ENCODE measurements around the gene MAU2. TPM values are rescaled to one million over a fixed set of nuclear protein-coding genes. Genes with fewer than 3 reads are reported as not detected.

MAU2 gene, protein sequence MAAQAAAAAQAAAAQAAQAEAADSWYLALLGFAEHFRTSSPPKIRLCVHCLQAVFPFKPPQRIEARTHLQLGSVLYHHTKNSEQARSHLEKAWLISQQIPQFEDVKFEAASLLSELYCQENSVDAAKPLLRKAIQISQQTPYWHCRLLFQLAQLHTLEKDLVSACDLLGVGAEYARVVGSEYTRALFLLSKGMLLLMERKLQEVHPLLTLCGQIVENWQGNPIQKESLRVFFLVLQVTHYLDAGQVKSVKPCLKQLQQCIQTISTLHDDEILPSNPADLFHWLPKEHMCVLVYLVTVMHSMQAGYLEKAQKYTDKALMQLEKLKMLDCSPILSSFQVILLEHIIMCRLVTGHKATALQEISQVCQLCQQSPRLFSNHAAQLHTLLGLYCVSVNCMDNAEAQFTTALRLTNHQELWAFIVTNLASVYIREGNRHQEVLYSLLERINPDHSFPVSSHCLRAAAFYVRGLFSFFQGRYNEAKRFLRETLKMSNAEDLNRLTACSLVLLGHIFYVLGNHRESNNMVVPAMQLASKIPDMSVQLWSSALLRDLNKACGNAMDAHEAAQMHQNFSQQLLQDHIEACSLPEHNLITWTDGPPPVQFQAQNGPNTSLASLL
- total RNA-seq = 100 to 1,000 TPM in 3 of 4 donors, 10 to 100 TPM in 1; 79.3 to 160 (median 130) TPM

DNA sequence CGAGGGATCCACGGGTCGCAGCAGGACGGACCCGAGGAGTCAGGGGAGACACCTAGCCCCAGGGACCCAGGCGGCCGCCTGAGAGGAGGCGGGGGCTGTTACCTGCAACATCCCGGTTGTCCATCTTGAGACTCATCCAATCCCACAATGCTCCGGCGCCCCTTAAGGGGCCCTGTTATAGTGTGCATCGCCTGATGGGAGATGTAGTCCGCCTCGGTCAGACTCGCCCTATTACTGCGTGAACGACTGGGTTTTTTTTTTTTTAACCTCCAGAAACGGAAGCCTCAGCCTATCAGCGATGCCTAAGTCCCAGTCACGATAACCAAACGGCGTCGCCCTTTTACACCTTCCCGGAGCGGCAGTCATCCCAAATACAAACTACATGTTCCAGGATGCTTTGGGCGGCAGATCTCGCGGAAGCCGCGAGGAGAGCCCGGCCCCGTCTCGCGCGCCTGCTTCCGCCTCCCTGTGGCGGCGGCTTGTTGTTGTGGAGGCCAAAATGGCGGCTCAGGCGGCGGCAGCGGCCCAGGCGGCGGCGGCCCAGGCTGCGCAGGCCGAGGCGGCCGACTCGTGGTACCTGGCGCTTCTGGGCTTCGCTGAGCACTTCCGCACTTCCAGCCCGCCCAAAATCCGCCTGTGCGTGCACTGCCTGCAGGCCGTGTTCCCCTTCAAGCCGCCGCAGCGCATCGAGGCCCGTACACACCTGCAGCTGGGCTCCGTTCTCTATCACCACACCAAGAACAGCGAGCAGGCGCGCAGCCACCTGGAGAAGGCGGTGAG, at the start of gene MAU2, which contains the start of gene SUGP1:
MAU2 (plus strand) TSS at position 469 of the 780 bp plus-strand sequence; CDS start at position 500, 31 bp downstream.
SUGP1 (minus strand) TSS at position 149 of the 780 bp plus-strand sequence; CDS start at position 136, 13 bp downstream.
- no peaks in the 10 kb centered on the region for H3K9me3 ChIP-seq
- peak within 1 kb of the TSS; percentile 78 to 92 (median 85) for H3K27ac ChIP-seq
- no peaks in the 10 kb centered on the region for H3K27me3 ChIP-seq
- TF ChIP-seq, protein P1, sequence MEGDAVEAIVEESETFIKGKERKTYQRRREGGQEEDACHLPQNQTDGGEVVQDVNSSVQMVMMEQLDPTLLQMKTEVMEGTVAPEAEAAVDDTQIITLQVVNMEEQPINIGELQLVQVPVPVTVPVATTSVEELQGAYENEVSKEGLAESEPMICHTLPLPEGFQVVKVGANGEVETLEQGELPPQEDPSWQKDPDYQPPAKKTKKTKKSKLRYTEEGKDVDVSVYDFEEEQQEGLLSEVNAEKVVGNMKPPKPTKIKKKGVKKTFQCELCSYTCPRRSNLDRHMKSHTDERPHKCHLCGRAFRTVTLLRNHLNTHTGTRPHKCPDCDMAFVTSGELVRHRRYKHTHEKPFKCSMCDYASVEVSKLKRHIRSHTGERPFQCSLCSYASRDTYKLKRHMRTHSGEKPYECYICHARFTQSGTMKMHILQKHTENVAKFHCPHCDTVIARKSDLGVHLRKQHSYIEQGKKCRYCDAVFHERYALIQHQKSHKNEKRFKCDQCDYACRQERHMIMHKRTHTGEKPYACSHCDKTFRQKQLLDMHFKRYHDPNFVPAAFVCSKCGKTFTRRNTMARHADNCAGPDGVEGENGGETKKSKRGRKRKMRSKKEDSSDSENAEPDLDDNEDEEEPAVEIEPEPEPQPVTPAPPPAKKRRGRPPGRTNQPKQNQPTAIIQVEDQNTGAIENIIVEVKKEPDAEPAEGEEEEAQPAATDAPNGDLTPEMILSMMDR (IDR thresholded peaks at IDR 0.05) = peak; percentile 26 to 74 (median 50)
- TF ChIP-seq POLR2A (IDR thresholded peaks at IDR 0.05) = peak; percentile 51 to 59
- H3K4me3 ChIP-seq = peak within 1 kb of the TSS; percentile 79 to 98 (median 85)
- peak; percentile 91 to 95 (median 93) for DNase-seq
- peaks cover 0 to 33% (median 0%) of the 10 kb centered on the region in 3 donors for H3K36me3 ChIP-seq
- H3K4me1 ChIP-seq = peaks cover 0 to 31% (median 12%) of the 10 kb centered on the region in 4 donors

DNA sequence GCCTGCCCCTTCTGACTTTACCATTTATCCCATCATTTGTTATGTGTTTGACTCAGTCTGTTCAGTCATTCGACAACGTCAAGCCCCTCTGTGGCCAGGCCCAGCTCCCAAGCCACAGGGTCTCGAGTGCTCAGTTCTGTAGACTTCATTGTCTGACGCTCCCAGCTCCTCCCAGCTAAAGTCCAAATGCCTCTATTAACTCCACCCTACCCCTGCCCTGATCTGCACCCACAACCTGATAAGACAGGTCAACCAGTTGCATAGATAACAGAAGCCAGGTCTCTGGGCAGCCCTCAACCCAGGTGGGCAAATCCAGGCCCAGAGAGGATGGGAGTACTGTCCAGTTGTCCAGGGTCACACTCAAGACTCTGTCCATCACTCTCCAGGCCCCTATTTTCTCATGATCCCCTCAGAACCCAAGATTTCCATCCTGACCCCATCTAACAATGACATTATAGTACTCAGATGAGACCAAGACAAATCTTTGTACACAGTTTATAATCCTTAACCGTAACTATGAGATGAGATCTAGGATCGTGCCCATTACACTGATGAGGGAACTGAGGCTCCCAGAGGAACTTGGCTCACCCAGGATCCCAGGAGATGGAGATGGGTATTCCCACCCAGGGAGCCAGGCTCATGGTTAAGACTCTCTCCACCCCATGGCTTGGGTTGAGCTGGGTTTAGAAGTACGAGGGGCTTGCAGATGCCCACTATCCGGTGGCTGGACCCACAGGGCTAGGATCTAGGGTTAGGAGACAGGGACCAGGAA, 48.6 kb upstream of the MAU2 start:
- TF ChIP-seq POLR2A (IDR thresholded peaks at IDR 0.05) = peak; percentile 44 to 86
- TF ChIP-seq, protein P1 (IDR thresholded peaks at IDR 0.05) = no peak
- peak overlapping the region in 3 of 4 donors; percentile 85 to 95 (median 88) for H3K27ac ChIP-seq
- H3K27me3 ChIP-seq = no peaks in the 10 kb centered on the region
- peaks cover 0 to 27% (median 5%) of the 10 kb centered on the region in 4 donors for H3K4me1 ChIP-seq
- H3K9me3 ChIP-seq = no peaks in the 10 kb centered on the region
- H3K36me3 ChIP-seq = peaks cover 0 to 31% (median 0%) of the 10 kb centered on the region in 3 donors
- peak overlapping the region in 3 of 4 donors; percentile 45 to 78 (median 63) for H3K4me3 ChIP-seq
- DNase-seq = peak in 2 of 3 donors; percentile 62 to 79

DNA sequence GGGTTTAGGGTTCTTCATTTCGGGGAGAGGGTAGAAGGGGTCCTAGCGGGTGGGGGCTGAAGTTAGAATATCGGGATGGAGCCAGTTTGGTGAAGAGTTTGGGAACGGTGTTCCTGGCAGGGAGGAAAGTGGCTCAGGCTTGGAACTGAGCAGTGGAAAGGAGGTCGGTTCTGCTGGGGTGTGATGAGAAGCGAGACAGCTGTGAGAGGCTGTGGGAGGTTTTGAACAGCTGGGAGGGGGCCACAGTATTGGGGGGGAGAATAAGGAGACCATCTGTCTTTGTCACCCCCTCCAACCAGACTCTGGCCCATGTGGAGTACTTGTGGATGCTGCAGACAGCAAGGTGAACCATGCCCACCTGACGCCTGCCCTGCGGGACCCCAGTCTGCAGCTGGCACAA, 46.5 kb upstream of the MAU2 start:
- H3K36me3 ChIP-seq = peaks cover 0 to 46% (median 0%) of the 10 kb centered on the region in 3 donors
- peak overlapping the region in 3 of 4 donors; percentile 46 to 95 (median 85) for H3K27ac ChIP-seq
- H3K9me3 ChIP-seq = no peaks in the 10 kb centered on the region
- TF ChIP-seq, protein P1 (IDR thresholded peaks at IDR 0.05) = no peak
- no peak for TF ChIP-seq POLR2A (IDR thresholded peaks at IDR 0.05)
- H3K4me3 ChIP-seq = peak overlapping the region in 1 of 4 donors; percentile 12
- peaks cover 0 to 27% (median 5%) of the 10 kb centered on the region in 4 donors for H3K4me1 ChIP-seq
- DNase-seq = no peak
- no peaks in the 10 kb centered on the region for H3K27me3 ChIP-seq

GRCh38 chr19:19274716-19275565, 45.7 kb upstream of the MAU2 start:
- Histone ChIP-seq H3K36me3 (peaks cover 0 to 47% (median 0%) of the 10 kb centered on the region in 3 donors), H3K27me3 (no peaks in the 10 kb centered on the region), H3K4me3 (peak overlapping the region in 2 of 4 donors; percentile 12 to 21), H3K27ac (peak overlapping the region in 3 of 4 donors; percentile 46 to 95 (median 85)), H3K4me1 (peaks cover 0 to 27% (median 5%) of the 10 kb centered on the region in 4 donors), H3K9me3 (no peaks in the 10 kb centered on the region)
- peak; percentile 22 to 55 for TF ChIP-seq POLR2A (IDR thresholded peaks at IDR 0.05)
- TF ChIP-seq, protein P1 (IDR thresholded peaks at IDR 0.05) = no peak
- DNase-seq = peak in 2 of 3 donors; percentile 82 to 85

All from Peyer's patch (tissue), 4 donors.